HG02798 (cell line): ENCODE data around the gene MITF.
"Not testable (repeated sequence)": the region's sequence is repeated elsewhere in the genome, so short reads cannot be mapped to it uniquely, and the experiment has no call there.

Experiments used
- ATAC-seq: cut with Tn5 transposase; IDR thresholded peaks from one replicate; pipeline ENCODE4 v1.9.1; 2021; ENCODE audit warnings: mild to moderate bottlenecking; ENCODE audit not compliant: unreplicated experiment, poor library complexity

The MITF gene

DNA sequence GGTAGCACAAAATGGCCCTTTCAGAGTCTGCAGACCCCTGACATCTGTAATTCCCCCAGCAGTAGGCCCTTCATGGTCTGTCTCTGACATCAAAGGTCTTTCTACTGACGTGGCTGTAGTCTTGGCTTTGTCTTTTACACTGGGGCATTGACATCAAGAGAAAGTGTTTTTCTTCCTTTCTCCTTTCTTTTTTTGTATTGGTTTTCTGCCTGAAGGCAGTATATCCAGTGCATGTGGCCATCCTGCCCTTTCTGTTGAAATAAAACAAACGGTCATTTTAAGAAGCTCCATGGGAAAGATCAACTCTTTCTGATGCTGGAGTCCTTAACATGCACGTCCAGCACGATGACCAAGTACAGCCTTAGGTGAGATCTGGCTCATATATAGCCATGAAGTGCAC lies 153.4 kb downstream of the MITF start:
- no peak for ATAC-seq

- ATAC-seq: no peak
Observed at GRCh38 chr3:69893274-69893673, 154.0 kb downstream of the MITF start.

DNA sequence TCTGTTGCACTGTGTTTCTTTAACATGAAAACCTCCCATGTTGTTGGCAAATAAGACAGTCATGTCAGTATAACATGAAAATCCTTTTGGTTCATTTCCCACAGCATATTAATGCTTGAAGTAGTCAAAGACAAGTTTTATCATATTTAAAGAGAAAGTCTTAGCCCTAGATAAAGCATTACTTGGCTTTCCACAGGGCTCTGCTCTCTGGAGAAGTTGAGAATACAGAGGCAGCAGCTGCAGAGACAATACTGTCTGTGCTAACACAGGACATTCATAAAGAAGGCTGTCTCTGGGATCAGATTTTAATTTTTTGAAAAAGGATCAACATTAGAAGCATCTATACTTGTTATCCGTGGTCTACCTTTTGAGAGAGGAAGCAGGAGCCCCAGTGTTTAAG lies 156.8 kb downstream of the MITF start:
- no peak for ATAC-seq

GRCh38 chr3:69900331-69900730 lies 161.1 kb downstream of the MITF start:
- ATAC-seq: no peak

GRCh38 chr3:69901802-69902201 lies 162.5 kb downstream of the MITF start:
- ATAC-seq: no peak

DNA sequence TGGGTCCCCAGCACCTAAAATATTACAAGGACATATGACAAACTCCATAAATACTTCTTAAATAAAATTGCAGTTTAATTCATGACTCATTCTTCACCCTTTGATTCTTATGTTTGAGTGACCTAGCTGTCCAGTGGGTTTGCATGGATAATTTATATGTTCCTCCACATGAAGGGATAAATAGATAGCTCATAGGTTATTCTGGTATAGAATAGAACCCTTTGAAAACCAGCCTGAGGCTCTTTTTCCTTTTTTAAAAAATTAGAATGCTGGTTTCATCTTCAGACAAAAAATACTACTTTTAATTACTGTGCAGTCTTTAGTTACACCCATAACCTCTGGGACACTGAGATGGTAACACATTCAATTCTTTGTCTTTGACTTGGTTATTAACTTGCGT lies 163.1 kb downstream of the MITF start:
- no peak for ATAC-seq

- ATAC-seq: no peak
Observed at GRCh38 chr3:69906351-69906966, 167.2 kb downstream of the MITF start.

GRCh38 chr3:69907554-69907953 lies 168.3 kb downstream of the MITF start:
- no peak for ATAC-seq

GRCh38 chr3:69909859-69910258 lies 170.6 kb downstream of the MITF start:
- not testable (repeated sequence) for ATAC-seq

GRCh38 chr3:69913422-69913821 lies 174.2 kb downstream of the MITF start:
- no peak for ATAC-seq

DNA sequence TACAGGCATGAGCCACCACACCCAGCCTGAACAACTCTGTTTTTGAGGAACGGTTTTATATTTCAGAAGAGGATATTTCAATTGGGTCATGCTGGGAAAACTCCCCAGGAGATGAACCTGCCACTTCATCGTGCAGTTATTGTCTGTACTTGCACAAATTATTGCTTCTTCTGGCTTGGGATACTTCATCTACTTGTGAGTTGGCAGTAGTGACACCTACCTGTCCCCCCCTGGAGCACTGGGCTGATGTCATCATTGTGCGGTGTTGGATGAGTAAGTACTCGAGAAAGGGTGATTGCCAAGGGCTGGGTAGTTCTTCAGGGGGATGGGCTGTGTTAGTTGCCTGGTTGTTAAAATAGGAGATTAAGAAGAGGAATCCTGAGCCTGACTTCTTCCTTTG lies 175.1 kb downstream of the MITF start:
- no peak for ATAC-seq

- ATAC-seq: no peak
Observed at GRCh38 chr3:69915726-69916125, 176.5 kb downstream of the MITF start.

DNA sequence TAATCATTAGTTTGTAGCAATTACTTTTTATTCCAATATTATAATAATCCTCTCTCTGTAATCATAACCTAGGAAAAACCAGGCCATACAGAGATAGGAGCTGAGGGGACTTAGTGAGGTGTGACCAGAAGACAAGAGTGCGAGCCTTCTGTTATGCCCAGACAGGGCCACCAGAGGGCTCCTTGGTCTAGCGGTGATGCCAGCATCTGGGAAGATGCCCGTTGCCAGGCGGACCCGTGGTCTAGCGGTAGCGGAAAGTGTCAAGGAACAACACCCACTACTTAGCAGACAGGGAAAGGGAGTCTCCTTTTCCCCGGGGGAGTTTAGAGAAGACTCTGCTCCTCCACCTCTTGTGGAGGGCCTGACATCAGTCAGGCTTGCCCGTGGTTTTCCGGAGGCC lies 180.7 kb downstream of the MITF start:
- ATAC-seq: not testable (repeated sequence)

DNA sequence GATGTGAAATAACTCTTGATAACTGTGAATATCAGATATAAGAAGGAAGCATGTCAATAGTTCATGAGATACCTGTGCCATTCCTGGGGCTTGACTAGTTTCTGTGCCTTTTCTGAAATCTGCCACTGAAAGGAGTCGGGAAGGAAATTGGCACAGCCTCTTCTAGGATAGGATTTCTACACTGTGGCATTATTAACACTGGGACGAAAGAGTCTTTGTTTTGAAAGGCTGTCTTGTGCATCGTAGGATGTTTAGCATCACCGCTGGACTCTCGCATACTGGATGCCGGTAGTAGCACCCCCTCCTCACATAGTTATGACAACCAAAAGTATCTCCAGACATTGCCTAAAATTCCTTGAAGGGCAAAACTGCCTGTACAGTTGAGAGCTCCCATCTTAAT lies 182.4 kb downstream of the MITF start:
- ATAC-seq: no peak

DNA sequence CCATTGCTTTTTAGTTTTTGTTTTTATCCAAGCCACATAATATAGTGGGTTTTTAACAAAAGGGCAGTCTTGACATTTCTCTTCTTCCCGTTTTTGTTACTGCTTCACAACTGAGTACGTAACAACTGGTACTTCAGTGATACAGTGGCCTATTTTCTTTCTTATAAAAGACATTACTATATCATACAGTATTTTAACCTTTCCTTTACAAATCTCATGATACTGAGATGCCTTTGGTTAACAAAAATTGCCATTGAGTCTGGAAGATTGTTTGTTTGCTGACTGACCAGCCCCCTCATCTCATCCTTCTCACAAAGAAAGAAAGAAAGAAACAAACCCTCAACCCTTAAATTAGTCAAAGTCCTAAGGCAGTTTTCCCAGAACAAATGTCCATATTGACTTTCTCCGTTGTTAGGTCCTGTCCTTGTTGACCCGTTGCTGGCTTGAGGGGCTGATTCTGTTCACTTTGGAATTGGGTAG lies 183.3 kb downstream of the MITF start:
- no peak for ATAC-seq

- ATAC-seq: no peak
Observed at GRCh38 chr3:69925506-69925905, 186.2 kb downstream of the MITF start.

DNA sequence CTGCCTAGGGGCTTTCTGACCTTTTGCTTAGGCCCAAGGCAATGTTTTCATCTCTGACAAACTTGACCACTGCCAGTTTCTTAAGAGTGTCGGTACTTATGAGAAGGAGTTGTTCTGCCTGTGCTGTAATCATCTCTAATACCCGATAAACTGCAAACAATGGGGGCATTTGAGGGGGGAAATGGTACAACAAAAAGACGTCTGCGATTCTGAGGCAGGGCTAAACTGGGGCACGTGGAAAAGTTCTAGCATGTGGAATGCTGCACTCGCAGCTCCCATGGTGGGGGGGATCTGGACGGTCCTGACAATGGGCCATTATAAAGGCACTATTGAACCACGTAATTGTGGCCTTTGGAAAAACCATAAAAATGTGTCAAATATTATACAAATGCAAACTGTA lies 187.1 kb downstream of the MITF start:
- ATAC-seq: no peak

DNA sequence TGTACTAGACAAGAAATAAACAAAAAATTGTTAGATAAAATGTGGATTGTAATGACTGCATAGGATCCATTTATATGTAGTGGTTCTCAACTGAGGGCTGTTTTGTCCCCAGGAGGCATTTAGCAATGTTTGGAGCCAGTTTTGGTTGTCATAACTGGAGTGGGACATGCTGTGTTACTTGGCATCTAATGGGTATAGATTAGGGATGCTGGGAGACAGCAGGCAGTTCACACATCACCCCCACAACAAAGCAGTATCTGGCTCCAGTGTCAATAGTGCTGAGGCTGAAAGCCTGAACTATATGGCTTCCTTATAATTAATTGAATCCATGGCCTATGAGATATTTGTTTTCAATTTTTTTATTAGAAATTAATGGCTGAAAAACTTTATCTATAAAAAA lies 188.3 kb downstream of the MITF start:
- no peak for ATAC-seq

DNA sequence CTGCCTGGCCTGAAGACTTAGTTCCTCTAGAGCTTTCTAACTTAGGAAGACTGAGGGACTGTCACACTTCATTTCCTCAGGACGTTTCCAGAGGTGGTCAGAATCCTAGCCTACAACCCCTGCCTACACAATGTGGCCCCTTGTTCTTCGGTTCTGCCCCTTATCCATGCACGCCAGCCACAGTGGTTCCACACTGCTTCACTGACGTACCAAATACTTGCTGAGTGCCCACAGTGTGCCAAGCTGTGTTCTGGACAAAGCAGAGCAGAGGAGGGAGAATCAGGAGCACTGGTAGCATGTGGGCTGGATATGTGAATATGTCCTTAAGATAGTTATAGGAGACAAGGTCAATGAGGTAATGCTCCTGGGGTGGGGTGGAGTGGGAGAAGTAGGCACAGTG lies 189.8 kb downstream of the MITF start:
- ATAC-seq: no peak

GRCh38 chr3:69930564-69930963 lies 191.3 kb downstream of the MITF start:
- ATAC-seq: no peak

GRCh38 chr3:69932087-69932486 lies 192.8 kb downstream of the MITF start:
- ATAC-seq: no peak

DNA sequence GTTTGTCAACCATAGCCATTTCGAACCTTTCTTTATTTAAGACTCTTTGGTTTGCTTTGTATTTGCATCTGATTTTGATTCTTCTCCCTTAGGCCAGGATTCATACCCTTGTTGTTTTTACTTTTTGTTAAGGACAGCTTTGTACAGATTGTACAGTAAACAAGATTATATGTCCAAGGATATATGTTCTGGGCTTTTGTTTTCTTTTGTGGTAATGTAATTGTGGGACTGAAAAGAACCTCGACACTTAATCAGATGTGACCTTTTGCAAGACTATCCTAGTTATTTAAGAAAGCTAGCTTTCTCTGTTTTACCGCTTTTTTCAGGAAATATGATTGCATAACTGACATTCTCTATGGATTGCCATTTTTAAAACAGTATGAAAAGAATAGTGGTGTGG lies 193.2 kb downstream of the MITF start:
- no peak for ATAC-seq

- ATAC-seq: no peak
Observed at GRCh38 chr3:69934398-69934797, 195.1 kb downstream of the MITF start.
